NCI-H345 treated with DMSO at 0.1 percent for 48 hours (cell line): ENCODE results near the gene PSMD4.
"Not testable (repeated sequence)": the region's sequence is repeated elsewhere in the genome, so short reads cannot be mapped to it uniquely, and the experiment has no call there.

Experiments
- DNase-seq: peaks from one replicate; lab custom pipeline; 2025; ENCODE audit not compliant: unreplicated experiment; lab: John Stamatoyannopoulos, UW

Gene PSMD4

DNA sequence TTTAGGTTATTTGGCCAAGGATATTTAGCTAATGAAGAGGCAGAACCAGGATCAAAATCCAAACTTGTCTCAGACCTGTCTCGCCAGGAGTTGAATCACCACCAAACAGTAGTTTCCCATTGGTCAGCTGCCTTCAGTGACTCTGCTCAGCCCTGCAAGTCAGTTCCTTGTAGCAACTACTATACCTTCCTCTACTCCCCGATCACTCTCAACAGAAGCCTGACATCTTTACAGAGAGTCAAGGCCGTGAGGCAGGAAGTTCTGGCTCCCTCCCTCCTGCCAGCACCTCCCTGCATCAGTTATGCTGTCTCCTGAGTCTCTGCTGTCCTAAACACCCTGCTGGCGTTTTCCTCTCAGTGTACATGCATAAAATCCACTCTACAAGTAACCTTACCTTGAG is 13.2 kb downstream of the PSMD4 start:
- no peak for DNase-seq

DNA sequence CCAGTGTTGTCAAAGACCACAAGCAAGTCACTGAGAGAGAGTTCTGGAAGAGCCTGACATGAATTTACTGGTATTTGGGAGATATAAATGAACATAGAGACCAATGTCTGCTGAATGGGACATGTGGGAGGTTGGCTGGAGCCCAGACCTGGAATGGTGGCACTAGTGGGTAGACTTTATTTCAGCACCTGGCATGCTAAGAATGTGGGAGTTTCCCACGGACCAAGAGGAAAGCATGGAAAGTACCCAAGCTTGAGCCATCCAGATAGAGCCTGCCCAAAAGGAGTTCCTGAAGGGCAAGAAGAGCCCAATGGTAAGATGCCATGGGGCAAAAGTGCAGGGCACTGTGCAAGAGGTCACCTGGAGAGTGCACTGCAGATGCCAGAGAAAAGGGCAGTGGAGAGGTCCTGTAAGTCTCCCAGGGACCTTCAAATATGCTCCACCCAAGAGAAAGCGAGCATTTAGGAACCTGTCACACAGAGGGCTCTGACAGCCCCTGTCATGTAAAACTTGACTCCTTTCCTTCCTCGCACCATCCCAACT is 19.5 kb downstream of the PSMD4 start:
- DNase-seq = no peak

DNA sequence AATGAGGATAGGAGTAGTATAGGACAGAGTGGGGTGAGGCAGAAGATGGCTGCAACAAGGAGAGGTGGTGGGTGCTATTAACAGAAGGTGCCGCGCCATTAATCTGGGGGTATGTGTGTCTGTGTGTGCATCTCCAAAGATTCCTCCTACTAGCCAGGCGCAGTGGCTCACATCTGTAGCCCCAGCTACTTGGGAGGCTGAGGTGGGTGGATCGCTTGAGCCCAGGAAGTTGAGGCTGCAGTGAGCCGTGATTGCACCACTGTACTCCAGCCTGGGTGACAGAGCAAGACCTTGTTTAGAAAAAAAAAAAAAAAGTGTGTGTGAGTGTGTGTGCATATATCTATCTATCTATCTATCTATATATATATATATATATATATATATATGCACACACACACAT is 20.8 kb downstream of the PSMD4 start:
- not testable (repeated sequence) for DNase-seq

DNA sequence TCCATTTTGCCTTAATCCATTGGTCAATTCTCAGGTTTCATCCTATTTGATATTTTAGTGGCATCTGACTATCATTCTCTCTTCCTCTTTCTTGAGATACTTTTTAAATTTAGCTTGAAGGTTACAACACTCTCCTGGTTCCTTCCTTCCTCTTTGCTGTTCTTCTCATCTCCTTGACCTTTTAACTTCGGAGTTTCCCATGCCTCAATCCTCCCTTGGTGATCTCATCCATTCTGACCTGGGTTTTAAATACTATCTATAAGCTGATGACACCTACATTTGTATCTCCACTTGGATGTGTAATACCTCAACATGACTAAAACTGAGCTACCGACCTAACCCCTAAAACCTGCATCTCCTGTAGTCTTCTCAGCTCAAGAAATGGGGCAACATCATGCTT is 22.7 kb downstream of the PSMD4 start:
- DNase-seq = no peak

DNA sequence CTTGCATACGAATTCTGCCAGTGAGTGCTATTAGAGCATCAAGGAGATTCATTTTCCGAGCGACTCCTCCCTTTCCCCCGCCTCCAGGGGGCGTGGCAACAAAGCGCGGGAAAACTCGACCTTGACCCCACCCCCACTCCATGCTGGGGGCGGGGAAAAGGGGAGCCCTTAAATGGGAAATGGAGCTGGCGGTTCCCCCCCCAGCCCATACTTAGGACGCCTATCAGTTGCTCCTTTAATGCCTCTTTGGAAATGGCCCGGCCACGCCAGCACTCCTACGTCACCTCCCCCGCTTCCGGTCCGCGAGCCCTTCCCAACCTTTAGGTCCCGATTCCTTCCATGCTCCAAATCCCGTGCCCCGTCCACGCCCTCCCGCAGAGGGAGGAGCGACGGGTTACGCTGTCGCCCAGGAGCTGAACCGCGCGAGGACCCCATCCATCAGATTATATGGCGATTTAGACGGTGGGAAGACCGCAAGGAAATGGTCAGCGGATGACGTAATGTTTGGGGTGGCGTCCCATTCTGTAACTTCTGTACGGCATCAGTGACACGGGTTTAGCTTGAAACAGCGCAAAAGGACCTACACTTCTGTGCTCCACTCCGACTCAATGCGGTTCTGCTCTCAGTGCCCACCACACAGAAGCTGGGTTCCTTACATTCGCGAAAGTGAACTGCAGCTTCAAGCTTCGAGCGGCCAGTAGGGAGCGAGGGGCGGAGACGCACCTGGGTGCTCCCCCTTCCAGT is 26.9 kb downstream of the PSMD4 start:
- peak; percentile 100 for DNase-seq

DNA sequence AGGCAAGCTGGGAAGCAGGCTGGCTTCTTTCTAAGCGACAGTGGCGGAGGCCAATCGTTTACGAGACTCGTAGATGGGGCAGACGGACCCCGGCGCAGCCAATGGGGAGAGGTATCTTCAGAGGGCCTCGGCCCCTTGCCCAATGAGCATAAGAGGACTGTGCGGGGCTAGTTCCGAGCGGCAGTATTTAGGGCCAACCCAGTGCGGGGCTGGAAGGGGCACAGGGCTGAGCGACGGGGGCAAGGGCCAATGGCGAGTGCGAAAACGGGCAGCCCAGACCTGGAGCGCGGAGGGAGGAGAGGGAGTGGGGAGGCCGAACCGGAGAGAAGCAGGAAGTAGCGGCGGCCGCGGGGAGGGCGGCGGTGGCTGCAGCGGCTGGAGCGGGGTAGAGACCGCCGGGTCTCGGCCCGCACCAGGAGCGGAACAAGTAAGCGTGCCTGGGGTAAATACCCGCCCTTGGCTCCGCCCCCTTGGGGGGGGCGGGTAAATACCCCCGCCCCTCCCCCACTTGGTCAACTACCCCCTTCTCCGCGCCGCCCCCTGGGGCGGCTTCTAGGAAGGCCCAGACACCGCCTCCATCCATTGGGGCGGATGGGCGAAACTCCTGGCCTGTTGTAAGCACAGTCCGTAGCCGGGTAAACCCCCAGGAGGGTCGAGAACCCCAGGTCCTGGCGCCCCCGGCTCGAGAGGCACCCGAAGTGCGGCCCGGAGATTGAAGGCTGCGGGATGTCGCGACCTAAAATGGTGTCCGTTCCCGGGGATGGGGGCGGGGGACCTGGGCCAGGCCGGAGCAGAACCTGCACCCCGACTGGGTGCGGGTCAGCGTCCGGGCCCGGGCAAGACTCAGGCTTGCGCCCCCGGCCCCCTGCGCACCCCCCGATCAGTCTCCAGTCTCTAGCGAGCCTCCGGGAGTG is 27.7 kb downstream of the PSMD4 start, which contains the start of gene ZNF687:
Gene ZNF687 (plus strand): TSS at position 331 of the 914 bp plus-strand sequence. CDS start 3,993 bp downstream, outside the sequence.
- peak; percentile 100 for DNase-seq

DNA sequence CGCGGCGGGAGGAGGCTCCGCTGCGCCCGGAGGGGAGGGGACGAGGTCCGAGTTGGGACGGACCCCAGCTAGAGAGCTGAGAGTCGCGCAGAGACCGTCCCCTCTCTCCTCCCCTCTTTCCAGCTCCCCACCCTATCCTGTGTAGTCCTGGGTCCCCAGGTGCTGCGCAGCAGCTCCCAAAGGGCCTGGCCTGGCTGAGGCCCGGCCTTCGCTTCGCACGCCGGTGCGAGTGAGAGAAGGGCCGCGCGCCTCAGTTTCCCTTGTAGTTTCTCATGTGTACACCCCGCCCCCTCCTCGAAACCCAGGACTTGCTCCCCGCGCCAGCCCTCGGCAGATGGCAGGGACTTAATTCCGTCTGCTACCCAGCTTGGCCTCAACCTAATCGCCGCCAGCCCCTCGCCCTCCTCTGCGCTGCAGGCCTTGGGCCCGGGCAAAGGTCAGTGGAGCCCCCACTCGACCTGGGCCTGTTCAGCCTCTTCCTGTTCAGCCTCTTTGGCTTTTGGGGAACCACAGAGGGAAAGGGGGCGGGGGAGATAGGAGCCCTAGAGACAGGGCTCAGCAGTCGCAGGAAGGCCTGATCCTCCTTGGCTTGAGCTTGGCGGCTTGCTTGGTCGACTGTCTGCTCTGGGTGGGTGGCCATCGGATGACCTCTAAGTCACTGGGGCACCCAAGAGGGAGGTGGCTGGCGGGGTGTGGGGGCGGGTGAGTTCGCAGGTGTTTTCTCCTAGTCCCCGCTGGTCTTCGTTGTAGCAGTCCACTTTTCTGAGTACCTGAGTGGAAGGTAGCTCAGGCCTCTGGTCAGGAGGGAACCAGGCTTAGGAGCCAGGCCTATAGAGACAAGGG is 28.6 kb downstream of the PSMD4 start:
- DNase-seq = no peak

DNA sequence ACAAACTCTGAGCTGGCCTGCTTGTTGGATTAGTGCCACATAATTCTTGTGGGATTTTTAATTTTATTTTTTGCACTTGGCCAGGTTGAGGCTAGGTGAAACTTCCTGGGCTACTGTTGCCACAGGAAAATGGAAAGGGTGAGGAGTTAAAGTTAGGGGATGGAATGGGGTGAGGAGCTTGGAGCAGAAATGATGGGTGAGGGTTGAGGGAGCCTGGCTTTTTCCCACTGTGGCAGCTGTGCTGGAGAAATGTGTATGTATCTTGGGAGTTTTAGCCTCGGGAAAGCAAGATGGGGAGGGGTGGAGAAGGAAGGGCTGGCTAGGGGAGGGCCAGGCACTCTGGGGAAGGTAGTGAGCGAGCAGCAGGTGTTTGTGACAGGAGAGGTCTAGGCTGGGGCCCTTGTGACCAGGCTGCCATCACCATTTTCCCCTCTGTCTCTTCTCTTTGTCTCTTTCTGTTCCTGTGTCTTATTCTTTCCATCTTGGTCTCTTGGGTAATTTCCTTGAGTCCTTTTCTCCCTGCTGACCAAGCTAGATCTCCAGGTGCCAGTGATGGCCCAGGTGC is 29.6 kb downstream of the PSMD4 start:
- no peak for DNase-seq

DNA sequence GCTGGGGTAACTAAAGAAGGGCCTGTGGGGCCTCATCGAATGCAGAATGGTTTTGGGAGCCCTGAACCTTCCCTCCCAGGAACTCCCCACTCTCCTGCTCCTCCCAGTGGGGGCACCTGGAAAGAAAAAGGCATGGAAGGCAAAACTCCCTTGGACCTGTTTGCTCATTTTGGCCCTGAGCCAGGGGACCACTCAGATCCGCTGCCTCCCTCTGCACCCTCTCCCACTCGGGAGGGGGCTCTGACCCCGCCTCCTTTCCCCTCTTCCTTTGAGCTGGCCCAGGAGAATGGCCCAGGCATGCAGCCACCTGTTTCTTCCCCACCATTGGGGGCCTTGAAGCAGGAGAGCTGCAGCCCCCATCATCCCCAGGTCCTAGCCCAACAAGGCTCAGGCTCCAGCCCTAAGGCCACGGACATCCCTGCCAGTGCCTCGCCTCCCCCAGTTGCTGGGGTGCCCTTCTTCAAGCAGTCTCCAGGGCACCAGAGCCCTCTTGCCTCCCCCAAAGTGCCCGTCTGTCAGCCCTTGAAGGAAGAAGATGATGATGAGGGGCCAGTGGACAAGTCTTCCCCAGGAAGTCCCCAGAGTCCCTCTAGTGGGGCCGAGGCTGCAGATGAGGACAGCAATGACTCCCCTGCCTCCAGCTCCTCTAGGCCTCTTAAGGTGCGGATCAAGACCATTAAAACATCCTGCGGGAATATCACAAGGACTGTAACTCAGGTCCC is 32.2 kb downstream of the PSMD4 start:
- no peak for DNase-seq

DNA sequence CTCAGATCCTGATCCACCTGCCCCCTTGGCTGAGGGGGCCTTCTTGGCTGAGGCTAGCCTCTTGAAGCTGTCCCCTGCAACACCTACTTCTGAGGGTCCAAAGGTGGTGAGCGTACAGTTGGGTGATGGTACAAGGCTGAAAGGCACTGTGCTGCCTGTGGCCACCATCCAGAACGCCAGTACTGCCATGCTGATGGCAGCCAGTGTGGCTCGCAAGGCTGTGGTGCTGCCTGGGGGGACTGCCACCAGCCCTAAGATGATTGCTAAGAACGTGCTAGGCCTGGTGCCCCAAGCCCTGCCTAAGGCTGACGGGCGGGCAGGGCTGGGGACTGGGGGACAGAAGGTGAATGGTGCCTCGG is 32.8 kb downstream of the PSMD4 start:
- no peak for DNase-seq

DNA sequence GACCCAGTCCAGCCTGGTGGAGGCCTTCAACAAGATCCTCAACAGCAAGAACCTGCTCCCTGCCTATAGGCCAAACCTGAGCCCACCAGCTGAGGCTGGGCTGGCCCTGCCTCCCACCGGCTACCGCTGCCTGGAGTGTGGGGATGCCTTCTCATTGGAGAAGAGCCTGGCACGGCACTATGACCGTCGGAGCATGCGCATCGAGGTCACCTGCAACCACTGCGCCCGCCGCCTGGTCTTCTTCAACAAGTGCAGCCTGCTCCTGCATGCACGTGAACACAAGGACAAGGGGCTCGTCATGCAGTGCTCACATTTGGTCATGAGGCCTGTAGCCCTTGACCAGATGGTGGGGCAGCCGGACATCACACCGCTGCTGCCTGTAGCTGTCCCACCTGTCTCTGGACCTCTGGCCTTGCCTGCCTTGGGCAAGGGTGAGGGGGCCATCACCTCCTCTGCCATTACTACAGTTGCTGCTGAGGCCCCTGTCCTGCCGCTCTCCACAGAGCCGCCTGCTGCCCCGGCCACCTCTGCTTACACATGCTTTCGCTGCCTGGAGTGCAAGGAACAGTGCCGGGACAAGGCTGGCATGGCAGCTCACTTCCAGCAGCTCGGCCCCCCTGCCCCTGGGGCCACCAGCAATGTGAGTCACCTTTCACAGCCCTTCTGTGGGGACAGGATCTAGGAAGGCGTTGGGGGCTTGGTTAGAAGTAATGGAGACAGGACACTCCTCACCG is 33.4 kb downstream of the PSMD4 start:
- no peak for DNase-seq

DNA sequence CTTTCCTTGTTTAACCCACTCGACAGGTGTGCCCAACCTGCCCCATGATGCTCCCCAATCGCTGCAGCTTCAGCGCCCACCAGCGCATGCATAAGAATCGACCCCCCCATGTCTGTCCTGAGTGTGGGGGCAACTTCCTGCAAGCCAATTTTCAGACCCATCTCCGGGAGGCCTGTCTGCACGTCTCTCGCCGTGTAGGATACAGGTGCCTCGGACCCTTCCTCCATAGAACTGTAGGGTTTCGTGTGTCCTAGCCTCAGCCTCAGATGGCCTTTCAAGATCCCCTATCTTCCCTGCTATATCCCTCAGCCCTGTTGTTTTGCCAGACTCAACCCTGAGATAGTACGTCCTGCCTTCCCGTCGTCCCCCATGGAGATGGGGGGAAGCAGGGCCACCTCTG is 34.0 kb downstream of the PSMD4 start:
- no peak for DNase-seq

DNA sequence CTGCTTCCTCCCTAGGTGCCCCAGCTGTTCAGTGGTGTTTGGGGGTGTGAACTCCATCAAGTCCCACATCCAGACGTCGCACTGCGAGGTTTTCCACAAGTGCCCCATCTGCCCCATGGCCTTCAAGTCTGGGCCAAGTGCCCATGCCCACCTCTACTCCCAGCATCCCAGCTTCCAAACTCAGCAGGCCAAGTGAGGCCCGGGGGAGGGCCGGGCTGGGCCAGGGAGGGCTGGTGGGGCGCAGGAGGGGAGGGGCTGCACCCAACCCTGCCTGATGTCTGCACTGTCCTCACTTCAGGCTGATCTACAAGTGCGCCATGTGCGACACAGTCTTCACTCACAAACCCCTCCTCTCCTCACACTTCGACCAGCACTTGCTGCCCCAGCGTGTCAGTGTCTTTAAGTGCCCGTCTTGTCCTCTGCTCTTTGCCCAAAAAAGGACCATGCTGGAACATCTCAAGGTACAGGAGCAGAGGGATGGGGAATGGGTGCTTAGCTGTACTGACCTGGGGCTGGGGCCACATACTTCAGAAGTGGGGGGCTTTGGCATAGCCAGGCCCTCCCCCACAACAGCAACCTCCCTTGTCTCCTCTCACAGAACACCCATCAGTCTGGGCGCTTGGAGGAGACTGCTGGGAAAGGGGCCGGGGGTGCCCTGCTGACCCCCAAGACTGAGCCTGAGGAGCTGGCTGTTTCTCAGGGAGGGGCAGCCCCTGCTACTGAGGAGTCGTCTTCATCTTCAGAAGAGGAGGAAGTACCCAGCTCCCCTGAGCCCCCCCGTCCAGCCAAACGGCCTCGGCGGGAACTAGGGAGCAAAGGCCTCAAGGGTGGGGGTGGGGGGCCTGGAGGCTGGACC is 34.8 kb downstream of the PSMD4 start:
- DNase-seq = no peak

DNA sequence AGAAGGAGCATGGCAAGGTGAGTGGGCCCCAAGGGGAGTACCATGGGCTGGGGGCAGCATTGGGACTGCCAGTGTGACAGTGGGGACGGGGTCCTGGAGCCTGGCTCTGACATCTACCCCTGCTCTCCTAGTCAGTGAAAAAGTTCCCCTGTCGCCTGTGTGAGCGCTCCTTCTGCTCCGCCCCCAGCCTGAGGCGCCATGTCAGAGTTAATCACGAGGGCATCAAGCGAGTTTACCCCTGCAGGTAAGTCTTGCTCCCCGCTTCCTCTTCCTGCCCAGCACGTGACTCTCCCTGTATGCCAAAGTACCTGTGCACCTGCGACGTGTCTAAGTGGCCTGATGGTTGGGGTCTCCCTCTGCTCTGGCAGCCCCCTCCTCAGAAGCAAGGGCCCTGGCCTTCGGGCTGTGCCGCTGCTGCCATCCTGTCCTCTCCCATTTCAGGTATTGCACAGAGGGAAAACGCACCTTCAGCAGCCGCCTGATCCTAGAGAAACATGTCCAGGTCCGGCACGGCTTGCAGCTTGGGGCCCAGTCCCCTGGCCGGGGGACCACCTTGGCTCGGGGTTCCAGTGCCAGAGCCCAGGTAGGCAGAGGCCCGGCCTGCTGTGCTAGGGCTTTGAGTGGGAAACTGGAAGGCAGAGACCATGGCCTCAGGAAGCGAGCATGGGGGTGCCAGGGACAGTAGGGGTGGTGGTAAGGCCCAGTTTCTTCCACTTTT is 35.6 kb downstream of the PSMD4 start:
- no peak for DNase-seq

DNA sequence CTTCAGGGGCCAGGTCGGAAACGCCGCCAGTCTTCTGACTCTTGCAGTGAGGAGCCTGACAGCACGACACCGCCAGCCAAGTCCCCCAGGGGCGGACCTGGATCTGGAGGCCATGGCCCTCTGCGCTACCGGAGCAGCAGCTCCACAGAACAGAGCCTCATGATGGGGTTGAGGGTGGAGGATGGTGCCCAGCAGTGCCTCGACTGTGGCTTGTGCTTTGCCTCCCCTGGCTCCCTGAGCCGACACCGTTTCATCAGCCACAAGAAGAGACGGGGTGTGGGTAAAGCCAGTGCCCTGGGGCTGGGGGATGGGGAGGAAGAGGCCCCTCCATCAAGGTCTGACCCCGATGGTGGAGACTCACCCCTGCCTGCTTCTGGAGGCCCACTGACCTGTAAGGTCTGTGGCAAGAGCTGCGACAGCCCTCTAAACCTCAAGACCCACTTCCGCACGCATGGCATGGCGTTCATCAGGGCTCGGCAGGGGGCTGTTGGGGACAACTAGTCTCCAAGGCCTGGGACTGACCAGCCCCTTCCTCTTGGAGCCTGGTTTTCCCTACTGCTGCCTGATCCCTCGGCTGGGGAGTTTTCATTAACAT is 36.3 kb downstream of the PSMD4 start:
- DNase-seq = no peak

DNA sequence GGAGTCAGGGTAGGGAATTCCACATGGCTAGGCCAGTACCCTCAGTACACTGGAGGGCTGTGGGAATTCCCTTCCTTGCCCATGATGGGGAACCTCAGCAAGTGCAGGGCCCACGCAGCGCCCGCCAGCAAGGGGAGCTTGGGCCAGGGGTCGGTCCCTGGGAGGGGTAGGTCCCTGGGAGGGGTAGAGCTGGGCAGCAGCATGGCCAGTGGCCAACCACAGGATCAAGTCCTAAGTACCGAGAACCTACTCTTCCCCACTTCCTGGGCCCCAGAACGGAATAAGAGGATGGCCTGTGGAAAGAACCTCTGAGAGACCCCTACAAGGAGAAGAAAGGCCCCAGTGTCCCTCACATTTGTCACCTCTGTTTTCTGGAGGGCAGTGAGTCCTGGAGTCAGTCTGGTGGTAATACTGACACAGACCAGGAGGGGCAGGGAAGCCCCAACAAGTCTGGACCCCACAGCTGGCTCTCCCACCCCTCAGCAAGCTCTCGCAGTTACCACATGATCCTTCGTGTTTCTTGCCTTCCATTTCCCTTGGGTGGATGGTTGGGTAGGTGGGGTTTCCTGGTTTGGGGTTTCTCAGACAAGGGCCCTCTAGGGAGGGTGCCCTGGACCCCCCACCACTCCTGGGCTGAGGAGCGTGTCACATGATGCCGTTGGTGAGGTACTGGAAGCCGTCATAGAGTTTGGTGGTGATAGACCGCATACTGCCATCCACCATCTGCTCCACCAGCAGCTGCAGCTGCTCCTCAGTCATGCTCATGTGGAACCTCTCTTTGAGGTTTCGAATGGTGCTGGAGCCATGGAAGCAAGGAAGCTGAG is 37.9 kb downstream of the PSMD4 start:
- DNase-seq = no peak

DNA sequence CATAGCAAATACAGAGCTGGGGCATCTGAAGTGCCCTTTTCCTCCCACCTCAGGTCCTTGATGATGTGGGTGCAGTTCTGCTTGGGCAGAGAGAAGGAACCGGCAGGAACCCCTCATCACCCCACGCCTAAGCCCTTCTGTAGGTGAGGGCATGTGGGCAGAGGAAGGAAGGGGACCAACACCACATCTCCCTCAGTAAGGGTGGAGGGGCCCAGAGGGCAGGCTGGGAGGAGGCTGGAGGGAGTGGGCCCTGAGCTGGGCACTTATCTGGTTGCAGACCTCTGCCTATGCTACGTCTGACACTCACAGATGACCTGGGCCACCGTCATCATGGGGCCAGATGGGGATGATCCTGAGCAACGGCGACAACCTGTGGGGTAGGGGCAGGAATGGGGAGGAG is 38.6 kb downstream of the PSMD4 start:
- no peak for DNase-seq
